K562 (cell line): ENCODE measurements around the gene DISC1. TPM values are rescaled to one million over a fixed set of nuclear protein-coding genes. Genes with fewer than 3 reads are reported as not detected.

Source experiments
- ATAC-seq: fragments of 200-7000 bp; cut with Tn5 transposase; 3 replicates; pipeline ENCODE4 v1.9.1; 2020; ENCODE audit warnings: moderate library complexity
- BruUV-seq: library from RNA; stranded (reverse); fragments of 400-500 nt; replicated peaks from 2 replicates; lab custom pipeline; 2021; lab: Mats Ljungman, UMichigan
- CTCF ChIA-PET: fragments of 300-600 bp; formaldehyde crosslinking; extraction: SDS; loops from one replicate; lab custom pipeline; 2021; ENCODE audit warnings: low intra/inter-chr PET ratio; lab: Yijun Ruan, JAX
- POLR2A ChIA-PET: fragments of 300-600, 350-650 bp; sonication (Branson Sonifier 250); formaldehyde crosslinking; extraction: SDS; loops from one replicate; lab custom pipeline; 2021; ENCODE audit warnings: antibody characterized with exemption, inconsistent platforms; lab: Yijun Ruan, JAX
- DNase-seq, 4 experiments: peaks; one replicate each; pipeline versions ENCODE4 v3.0.0 to v3.0.0-alpha.2; 2011 to 2018; ENCODE audit warnings: low spot score in 3 of 4, mixed read lengths in 3 of 4; ENCODE audit errors: extremely low read depth in 1 of 4
- FAIRE-seq: peaks from 2 replicates; lab custom pipeline; 2011; peaks lifted over from hg19 to GRCh38; lab: Jason Lieb, UNC
- H2AFZ ChIP-seq: 2 replicates; pipeline ENCODE4 v1.6.0; 2011; ENCODE audit warnings: low read depth, low read length, control low read depth, inconsistent platforms
- H3K27ac ChIP-seq: fragments of 200-600 bp; 3 replicates; pipeline ENCODE4 v1.8.0; 2011; ENCODE audit warnings: low read depth, mild to moderate bottlenecking, control low read depth, inconsistent platforms, low read length, moderate library complexity, mixed read lengths; ENCODE audit errors: extremely low read depth
- H3K27me3 ChIP-seq, 2 experiments: fragments of 300-600 bp in 1 of 2; 2 replicates in 1 of 2; 3 replicates in 1 of 2; pipeline versions ENCODE4 v1.6.0 to v1.8.0; 2011; ENCODE audit warnings: inconsistent platforms in 2 of 2, low read length in 2 of 2, mild to moderate bottlenecking in 1 of 2, mixed read lengths in 1 of 2, moderate library complexity in 1 of 2; ENCODE audit not compliant: control insufficient read depth in 2 of 2, insufficient read depth in 2 of 2
- H3K36me3 ChIP-seq: fragments of 300-600 bp; 3 replicates; pipeline ENCODE4 v1.8.0; 2011; ENCODE audit warnings: mild to moderate bottlenecking, low read length, inconsistent platforms; ENCODE audit not compliant: control insufficient read depth, insufficient read depth
- H3K4me1 ChIP-seq, 2 experiments: fragments of 200-600 bp in 1 of 2; replicated peaks in 1 of 2; 2 replicates in 1 of 2; 3 replicates in 1 of 2; pipeline versions ENCODE4 v1.5.1 to v1.8.0; 2011; ENCODE audit warnings: inconsistent platforms in 2 of 2, low read length in 2 of 2, mild to moderate bottlenecking in 1 of 2, mixed read lengths in 1 of 2, moderate library complexity in 1 of 2; ENCODE audit not compliant: control insufficient read depth in 2 of 2, insufficient read depth in 2 of 2
- H3K4me2 ChIP-seq: 2 replicates; pipeline ENCODE4 v1.6.1; 2011; ENCODE audit warnings: low read length, control low read depth, inconsistent platforms, mixed read lengths; ENCODE audit not compliant: insufficient read depth
- H3K4me3 ChIP-seq: fragments of 200-600 bp; sonication (generic), shearing (Covaris generic); 2 replicates; pipeline ENCODE4 v1.5.1; 2016; ENCODE audit warnings: control low read depth, inconsistent platforms
- H3K79me2 ChIP-seq: fragments of 200-600 bp; 3 replicates; pipeline ENCODE4 v1.8.0; 2011; ENCODE audit warnings: low read length, inconsistent platforms; ENCODE audit not compliant: control insufficient read depth, insufficient read depth
- H3K9ac ChIP-seq, 2 experiments: 2 replicates each; pipeline versions ENCODE4 v1.6.0 to v1.6.1; 2011; ENCODE audit warnings: low read depth in 2 of 2, low read length in 2 of 2, control low read depth in 1 of 2, inconsistent platforms in 1 of 2, mild to moderate bottlenecking in 1 of 2, mixed read lengths in 1 of 2; ENCODE audit not compliant: insufficient read depth in 1 of 2
- H3K9me1 ChIP-seq: one replicate; pipeline ENCODE4 v1.6.0; 2011; ENCODE audit warnings: inconsistent platforms, mild to moderate bottlenecking, low read length, moderate library complexity; ENCODE audit not compliant: control insufficient read depth, insufficient read depth
- H3K9me3 ChIP-seq: replicated peaks from 2 replicates; pipeline ENCODE4 v1.5.1; 2011; ENCODE audit warnings: low read depth, low read length, inconsistent platforms; ENCODE audit not compliant: control insufficient read depth, insufficient read depth
- H4K20me1 ChIP-seq: replicated peaks from 2 replicates; pipeline ENCODE4 v1.6.1; 2011; ENCODE audit warnings: low read length, inconsistent platforms, mixed read lengths; ENCODE audit not compliant: control insufficient read depth, insufficient read depth
- HEY1 ChIP-seq: fragments of 250-450 bp; sonication (Bioruptor Pico); IDR thresholded peaks from 2 replicates; pipeline ENCODE4 v1.5.0; 2020; ENCODE audit warnings: mild to moderate bottlenecking, moderate library complexity, borderline replicate concordance
- HLTF ChIP-seq: fragments of 450-650 bp; IDR thresholded peaks from 2 replicates; pipeline ENCODE4 v1.6.1; 2016
- HOMEZ ChIP-seq: fragments of 250-450 bp; sonication (Bioruptor Pico); IDR thresholded peaks from 2 replicates; pipeline ENCODE4 v1.4.0; 2020; ENCODE audit warnings: mild to moderate bottlenecking, moderate library complexity
- KLF6 ChIP-seq: fragments of 250-450 bp; sonication (Bioruptor Pico); IDR thresholded peaks from 2 replicates; pipeline ENCODE4 v1.4.0; 2020; ENCODE audit warnings: mild to moderate bottlenecking, moderate library complexity, borderline replicate concordance
- MCM7 ChIP-seq, 2 experiments: fragments of 450-650 bp; IDR thresholded peaks; 2 replicates each; pipeline ENCODE4 v1.6.1; 2016 to 2018
- MTF1 ChIP-seq: fragments of 250-450 bp; sonication (Bioruptor Pico); IDR thresholded peaks from 2 replicates; pipeline ENCODE4 v1.9.0; 2021; ENCODE audit warnings: moderate library complexity, mild to moderate bottlenecking, inconsistent platforms, borderline replicate concordance
- PRDM10 ChIP-seq: fragments of 450-650 bp; IDR thresholded peaks from 2 replicates; pipeline ENCODE4 v1.6.1; 2018; ENCODE audit not compliant: partially characterized antibody
- PTBP1 ChIP-seq: fragments of 200-400 bp; formaldehyde crosslinking; IDR thresholded peaks from 2 replicates; pipeline ENCODE4 v1.6.1; 2017; ENCODE audit warnings: low read depth, low read length
- SAP30 ChIP-seq: fragments of 200-600 bp; sonication (generic); IDR thresholded peaks from 2 replicates; pipeline ENCODE4 v1.6.1; 2012; ENCODE audit warnings: borderline replicate concordance, low read depth, mild to moderate bottlenecking, moderate library complexity, low read length, control low read depth, inconsistent platforms; ENCODE audit not compliant: insufficient read depth, poor library complexity, severe bottlenecking
- SRSF3 ChIP-seq: fragments of 200-400 bp; formaldehyde crosslinking; IDR thresholded peaks from 2 replicates; pipeline ENCODE4 v1.6.1; 2016; ENCODE audit warnings: mild to moderate bottlenecking, low read length, moderate library complexity; ENCODE audit not compliant: insufficient read depth
- TAF9B ChIP-seq: fragments of 450-650 bp; IDR thresholded peaks from 2 replicates; pipeline ENCODE4 v1.6.1; 2018; ENCODE audit warnings: mild to moderate bottlenecking; ENCODE audit not compliant: partially characterized antibody
- WHSC1 ChIP-seq: IDR thresholded peaks from one replicate; pipeline ENCODE4 v1.6.1; 2012; ENCODE audit warnings: low read length, control low read depth, inconsistent platforms
- ZMIZ1 ChIP-seq, 2 experiments: fragments of 150-350 bp in 1 of 2; IDR thresholded peaks; 2 replicates each; pipeline ENCODE4 v1.6.1; 2012 to 2016; ENCODE audit warnings: low read depth in 2 of 2, low read length in 2 of 2, mild to moderate bottlenecking in 1 of 2, moderate library complexity in 1 of 2
- WGBS: fragments of 100-300 bp; shearing (Covaris generic); methylation state at CpG from one replicate; pipeline ENCODE4 v1.1.6; 2016; ENCODE audit warnings: low coverage, mixed read lengths; ENCODE audit not compliant: insufficient coverage; ENCODE audit errors: missing lambda C conversion rate; 5-methylcytosine and 5-hydroxymethylcytosine counted together
- in situ Hi-C: fragments of 300-500 bp; cut with MboI; formaldehyde crosslinking; loops from 4 replicates; pipeline ENCODE4 v1.15.0; 2018; ENCODE audit warnings: inconsistent platforms, mixed read lengths
- intact Hi-C: fragments of 100-400 bp; cut with micrococcal nuclease; formaldehyde crosslinking; loops from 2 replicates; pipeline ENCODE4 v1.14.2; 2022
- polyA plus RNA-seq, 8 experiments: library from polyadenylated mRNA; depleted of rRNA in 4 of 8; stranded (reverse) in 5 of 8; unstranded in 3 of 8; fragments of >200 nt; fragmentation: Nextera tagmentation in 2 of 8; fragmentation: Illumina TruSeq in 1 of 8; extraction: Ambion mirVana in 2 of 8; extraction: Trizol in 1 of 8; gene quantifications; 2 replicates each; pipeline versions ENCODE4 v1.2.1 to v1.2.3, GENCODE V29; 2011 to 2014; ENCODE audit warnings: inconsistent platforms in 1 of 8, missing spikeins in 1 of 8
- total RNA-seq, 7 experiments: library from RNA; depleted of rRNA in 6 of 7; stranded (reverse); fragments of >200 nt in 6 of 7; fragmentation: Illumina TruSeq in 2 of 7; extraction: Trizol in 2 of 7; gene quantifications; 2 replicates each; pipeline versions ENCODE4 v1.2.1 to v1.2.3, GENCODE V29; 2011 to 2021; ENCODE audit warnings: low replicate concordance in 1 of 7

DISC1 gene
- total and polyA plus RNA-seq, 9 of the 15 experiments (the other 6 are each of a cell fraction or from before 2014, with no cell fraction given), result 0.01 to 0.11 (median 0.08) TPM; not detected in 1

- POLR2A ChIA-PET, result no interaction called here
- no peak for FAIRE-seq
- TF ChIP-seq SAP30 (no peak), WHSC1 (no peak), HEY1 (no peak), KLF6 (CRISPR knock-in tag) (no peak), PRDM10 (no peak), MTF1 (CRISPR knock-in tag) (no peak), SRSF3 (no peak), ZMIZ1 (IDR thresholded peaks at IDR 0.05; ENCODE audit: low read depth in 2 of 2, low read length in 2 of 2) (no peak), TAF9B (no peak), PTBP1 (no peak), HLTF (no peak), MCM7 (IDR thresholded peaks at IDR 0.05) (no peak), HOMEZ (CRISPR knock-in tag) (no peak)
Observed at GRCh38 chr1:231667896-231668506, 41.4 kb downstream of the DISC1 start.

More at GRCh38 chr1:231667896-231668506, 41.4 kb downstream of the DISC1 start:
- no peak overlapping the region for H3K4me3 ChIP-seq
- DNase-seq, result no peak
- H3K27me3 ChIP-seq, result no peaks in the 10 kb centered on the region
- in situ Hi-C loops, result no loop called here
- no peaks in the 10 kb centered on the region for H3K9me3 ChIP-seq
- H3K27ac ChIP-seq, result no peak overlapping the region
- BruUV-seq, result no TSS peak
- no peak overlapping the region for H2AFZ ChIP-seq
- no peak overlapping the region for H3K9ac ChIP-seq
- H3K36me3 ChIP-seq, result no peaks in the 10 kb centered on the region
- intact Hi-C loops, result no loop called here
- no peaks in the 10 kb centered on the region for H3K79me2 ChIP-seq
- H4K20me1 ChIP-seq, result no peaks in the 10 kb centered on the region
- WGBS, result 3% methylated on average over 3 of the region's 3 CpGs
- CTCF ChIA-PET, result no interaction called here
- no peaks in the 10 kb centered on the region for H3K9me1 ChIP-seq
- no peak for ATAC-seq
- H3K4me1 ChIP-seq, result no peaks in the 10 kb centered on the region
- no peak overlapping the region for H3K4me2 ChIP-seq
